Spleen (tissue), 11 donors: Measurements from ENCODE around the gene SLC38A5. TPM values are rescaled to one million over a fixed set of nuclear protein-coding genes. Genes with fewer than 3 reads are reported as not detected.

Experiments used
- DNase-seq: peaks from one replicate; pipeline ENCODE4 v3.0.0-alpha.2; 2020
- H3K27ac ChIP-seq, 8 donors: fragments of 200-600 bp; sonication (generic) in 7 of 8; 1 replicate in 4 of 8; 2 replicates in 4 of 8; pipeline versions ENCODE4 v1.5.0 to v1.8.0; 2016 to 2021; ENCODE audit warnings: inconsistent platforms in 4 of 8, mild to moderate bottlenecking in 4 of 8, moderate library complexity in 1 of 8
- H3K27me3 ChIP-seq, 7 donors: fragments of 200-600 bp; sonication (generic) in 6 of 7; replicated peaks in 1 of 7; 1 replicate in 4 of 7; 2 replicates in 3 of 7; pipeline versions ENCODE4 v1.5.0 to v1.8.0; 2016 to 2021; ENCODE audit warnings: inconsistent platforms in 3 of 7, mild to moderate bottlenecking in 1 of 7
- H3K36me3 ChIP-seq, 6 donors: fragments of 200-600 bp; sonication (generic) in 5 of 6; 1 replicate in 4 of 6; 2 replicates in 2 of 6; pipeline versions ENCODE4 v1.5.0 to v1.8.0; 2016 to 2021; ENCODE audit warnings: inconsistent platforms in 2 of 6
- H3K4me1 ChIP-seq, 6 donors: fragments of 200-600 bp; sonication (generic) in 5 of 6; 1 replicate in 3 of 6; 2 replicates in 3 of 6; pipeline versions ENCODE4 v1.5.0 to v1.8.0; 2016 to 2021; ENCODE audit warnings: inconsistent platforms in 3 of 6
- H3K4me3 ChIP-seq, 8 donors: fragments of 200-600 bp; sonication (generic) in 7 of 8; 1 replicate in 4 of 8; 2 replicates in 4 of 8; pipeline versions ENCODE4 v1.5.0 to v1.8.0; 2016 to 2021; ENCODE audit warnings: inconsistent platforms in 4 of 8, mild to moderate bottlenecking in 4 of 8, moderate library complexity in 2 of 8
- H3K9me3 ChIP-seq, 8 donors: fragments of 200-600 bp; sonication (generic) in 7 of 8; 1 replicate in 4 of 8; 2 replicates in 4 of 8; pipeline versions ENCODE4 v1.5.0 to v1.8.0; 2016 to 2021; ENCODE audit warnings: inconsistent platforms in 4 of 8
- CTCF ChIP-seq, 11 experiments: fragments of 200-600 bp in 7 of 11; fragments of 450-650 bp in 4 of 11; sonication (generic) in 4 of 11; IDR thresholded peaks in 8 of 11; conservative IDR thresholded peaks in 3 of 11; 1 replicate in 7 of 11; 2 replicates in 4 of 11; pipeline versions ENCODE4 v1.4.0 to v1.8.0; 2016 to 2021; ENCODE audit warnings: antibody characterized with exemption in 11 of 11, inconsistent platforms in 4 of 11, mild to moderate bottlenecking in 1 of 11
- POLR2A ChIP-seq, 3 donors: fragments of 450-650 bp; IDR thresholded peaks; one replicate each; pipeline ENCODE4 v1.5.1; 2017; ENCODE audit warnings: antibody characterized with exemption in 3 of 3, mild to moderate bottlenecking in 1 of 3
- POLR2AphosphoS5 ChIP-seq, 3 donors: sonication (generic); formaldehyde crosslinking; IDR thresholded peaks; one replicate each; pipeline ENCODE4 v1.5.1; 2017; ENCODE audit warnings: antibody characterized with exemption in 3 of 3
- WGBS, 5 donors: extraction: QIAGEN DNeasy Blood & Tissue Kit in 3 of 5; methylation state at CpG; one replicate each; pipeline versions ENCODE4 v1.1.5 to v1.1.7; 2013 to 2018; 5-methylcytosine and 5-hydroxymethylcytosine counted together
- intact Hi-C: fragments of 100-400 bp; cut with DNase I; formaldehyde crosslinking; loops from one replicate; pipeline ENCODE4 v1.15.0; 2023; ENCODE audit warnings: low total_unique reads
- polyA plus RNA-seq, 3 donors: library from polyadenylated mRNA; stranded (reverse); fragments of 200-250 nt; gene quantifications; one replicate each; pipeline ENCODE4 v1.2.1, GENCODE V29; 2013
- total RNA-seq, 7 donors: library from RNA; depleted of rRNA in 3 of 7; stranded (reverse); fragments of >200 nt in 3 of 7; fragmentation: NEBNext Ultra II Directional in 4 of 7; extraction: Animal tissue kit (Norgen Biotek cat#: 25700) in 4 of 7; gene quantifications; one replicate each; pipeline versions ENCODE4 v1.1.0 to v1.2.1, GENCODE V29; 2016 to 2021
- donor health status: healthy with polysubstance abuse.
- donor health status: DM: no; HTN: no; CAD: no; lungs with moderate emphysema.
- donor health status: DM: no; HTN: no; CAD: no.
- donor health status: Bipolar disorder and iron deficiency.
- donor health status: healthy.
- donor health status: DM: no; HTN: no; CAD: no.
- donor health status: DM: yes; HTN: yes; CAD: no.

SLC38A5 gene
- total and polyA plus RNA-seq, 10 donors: 11.3 to 57.4 (median 22.3) TPM

- no peak overlapping the region for H3K4me3 ChIP-seq
- H3K4me1 ChIP-seq: peaks cover 0 to 30% (median 11%) of the 10 kb centered on the region in 6 donors
- peaks cover 0 to 13% (median 0%) of the 10 kb centered on the region in 6 donors for H3K36me3 ChIP-seq
- no peak for DNase-seq
- no peak overlapping the region for H3K27ac ChIP-seq
- intact Hi-C loops: loop anchor here (10.0 kb wide), 1 partner anchor 389 kb away; no protein-coding TSS in a partner anchor
- H3K9me3 ChIP-seq: no peaks in the 10 kb centered on the region
- TF ChIP-seq POLR2A (IDR thresholded peaks at IDR 0.05): no peak
- TF ChIP-seq CTCF (IDR thresholded peaks at IDR 0.05 in 8 of 11, conservative IDR thresholded peaks at IDR 0.05 in 3 of 11): no peak
- no peak for TF ChIP-seq POLR2AphosphoS5 (IDR thresholded peaks at IDR 0.05)
- 70 to 76% (median 72%) methylated on average over 10 of the region's 10 CpGs for WGBS, 5 donors
- no peaks in the 10 kb centered on the region for H3K27me3 ChIP-seq
These were observed 4.1 kb upstream of the SLC38A5 start for GRCh38 chrX:48474127-48474526.

- Histone ChIP-seq H3K4me3 (no peak overlapping the region), H3K9me3 (no peaks in the 10 kb centered on the region), H3K4me1 (peaks cover 0 to 35% (median 11%) of the 10 kb centered on the region in 6 donors), H3K36me3 (peaks cover 0 to 8% (median 0%) of the 10 kb centered on the region in 6 donors), H3K27me3 (no peaks in the 10 kb centered on the region), H3K27ac (no peak overlapping the region)
- intact Hi-C loops: loop anchor here (10.0 kb wide), 1 partner anchor 389 kb away; no protein-coding TSS in a partner anchor
- DNase-seq: no peak
- TF ChIP-seq POLR2A (IDR thresholded peaks at IDR 0.05) (no peak), CTCF (IDR thresholded peaks at IDR 0.05 in 8 of 11, conservative IDR thresholded peaks at IDR 0.05 in 3 of 11) (no peak), POLR2AphosphoS5 (IDR thresholded peaks at IDR 0.05) (no peak)
- 56 to 87% (median 62%) methylated on average over 3 to 9 of the region's 9 CpGs for WGBS, 5 donors
These were observed 3.6 kb upstream of the SLC38A5 start for GRCh38 chrX:48473704-48473990.

- H3K27ac ChIP-seq: no peak overlapping the region
- intact Hi-C loops: loop anchor here (10.0 kb wide), 1 partner anchor 388 kb away; no protein-coding TSS in a partner anchor
- H3K9me3 ChIP-seq: no peaks in the 10 kb centered on the region
- no peak overlapping the region for H3K4me3 ChIP-seq
- 74 to 89% (median 83%) methylated on average over 9 to 12 of the region's 12 CpGs for WGBS, 5 donors
- H3K4me1 ChIP-seq: peaks cover 0 to 41% (median 11%) of the 10 kb centered on the region in 6 donors
- DNase-seq: no peak
- H3K36me3 ChIP-seq: peaks cover 0 to 2% (median 0%) of the 10 kb centered on the region in 6 donors
- no peaks in the 10 kb centered on the region for H3K27me3 ChIP-seq
- TF ChIP-seq POLR2A (IDR thresholded peaks at IDR 0.05) (no peak), POLR2AphosphoS5 (IDR thresholded peaks at IDR 0.05) (no peak), CTCF (IDR thresholded peaks at IDR 0.05 in 8 of 11, conservative IDR thresholded peaks at IDR 0.05 in 3 of 11) (no peak)
These were observed 3.0 kb upstream of the SLC38A5 start for GRCh38 chrX:48472851-48473703.

- H3K27me3 ChIP-seq: peaks cover 0 to 5% (median 0%) of the 10 kb centered on the region in 7 donors
- no peak for TF ChIP-seq POLR2AphosphoS5 (IDR thresholded peaks at IDR 0.05)
- no peak for TF ChIP-seq CTCF (IDR thresholded peaks at IDR 0.05 in 8 of 11, conservative IDR thresholded peaks at IDR 0.05 in 3 of 11)
- TF ChIP-seq POLR2A (IDR thresholded peaks at IDR 0.05): no peak
- intact Hi-C loops: loop anchor here (10.0 kb wide), 1 partner anchor 387 kb away; no protein-coding TSS in a partner anchor
- 78 to 94% (median 87%) methylated on average over 8 to 9 of the region's 9 CpGs for WGBS, 5 donors
- H3K4me1 ChIP-seq: peaks cover 0 to 41% (median 12%) of the 10 kb centered on the region in 6 donors
- no peak for DNase-seq
- no peaks in the 10 kb centered on the region for H3K9me3 ChIP-seq
- H3K27ac ChIP-seq: no peak overlapping the region
- no peak overlapping the region for H3K4me3 ChIP-seq
- H3K36me3 ChIP-seq: no peaks in the 10 kb centered on the region
These were observed 2.2 kb upstream of the SLC38A5 start for GRCh38 chrX:48472225-48472624.
